HEK293T (cell line): ENCODE results near the gene TBC1D32.
"Not testable (repeated sequence)": the region's sequence is repeated elsewhere in the genome, so short reads cannot be mapped to it uniquely, and the experiment has no call there.

Experiments used
- CTCF ChIA-PET: fragments of 350-600 bp; formaldehyde crosslinking; extraction: SDS; loops from one replicate; lab custom pipeline; 2021; ENCODE audit warnings: antibody characterized with exemption, inconsistent platforms; lab: Yijun Ruan, JAX
- POLR2A ChIA-PET: fragments of 350-600 bp; formaldehyde crosslinking; extraction: SDS; loops from one replicate; lab custom pipeline; 2020; ENCODE audit warnings: antibody characterized with exemption, inconsistent platforms; lab: Yijun Ruan, JAX
- DNase-seq: peaks from one replicate; pipeline ENCODE4 v3.0.0; 2012; ENCODE audit warnings: mixed read lengths; ENCODE audit errors: extremely low spot score
- ARNT ChIP-seq: fragments of 450-650 bp; IDR thresholded peaks from 2 replicates; pipeline ENCODE4 v1.6.1; 2017; ENCODE audit warnings: mild to moderate bottlenecking
- BHLHE40 ChIP-seq: fragments of 450-650 bp; IDR thresholded peaks from 2 replicates; pipeline ENCODE4 v1.6.1; 2016; ENCODE audit warnings: mild to moderate bottlenecking, moderate library complexity, borderline replicate concordance
- CTBP1 ChIP-seq: fragments of 450-650 bp; IDR thresholded peaks from 2 replicates; pipeline ENCODE4 v1.6.1; 2016; ENCODE audit warnings: borderline replicate concordance
- ELF4 ChIP-seq: fragments of 450-650 bp; IDR thresholded peaks from 2 replicates; pipeline ENCODE4 v1.6.1; 2017; ENCODE audit warnings: antibody characterized with exemption
- FOXA1 ChIP-seq: fragments of 450-650 bp; IDR thresholded peaks from 2 replicates; pipeline ENCODE4 v1.6.1; 2016; ENCODE audit warnings: mild to moderate bottlenecking
- FOXK2 ChIP-seq: fragments of 450-650 bp; IDR thresholded peaks from 2 replicates; pipeline ENCODE4 v1.6.1; 2016; ENCODE audit warnings: mild to moderate bottlenecking
- FOXM1 ChIP-seq: fragments of 450-650 bp; IDR thresholded peaks from 2 replicates; pipeline ENCODE4 v1.6.1; 2017; ENCODE audit warnings: mild to moderate bottlenecking, borderline replicate concordance
- HDGF ChIP-seq: fragments of 450-650 bp; IDR thresholded peaks from 2 replicates; pipeline ENCODE4 v1.6.1; 2017; ENCODE audit warnings: antibody characterized with exemption, borderline replicate concordance
- L3MBTL2 ChIP-seq: fragments of 450-650 bp; conservative IDR thresholded peaks from 2 replicates; pipeline ENCODE4 v1.6.1; 2016; ENCODE audit warnings: mild to moderate bottlenecking
- LEF1 ChIP-seq: fragments of 450-650 bp; IDR thresholded peaks from 2 replicates; pipeline ENCODE4 v1.6.1; 2017; ENCODE audit warnings: mild to moderate bottlenecking, borderline replicate concordance
- NFRKB ChIP-seq: fragments of 450-650 bp; IDR thresholded peaks from 2 replicates; pipeline ENCODE4 v1.6.1; 2016; ENCODE audit warnings: mild to moderate bottlenecking, moderate library complexity
- PKNOX1 ChIP-seq: fragments of 450-650 bp; IDR thresholded peaks from 2 replicates; pipeline ENCODE4 v1.6.1; 2016
- SP1 ChIP-seq: fragments of 450-650 bp; IDR thresholded peaks from 2 replicates; pipeline ENCODE4 v1.6.1; 2017
- SUZ12 ChIP-seq: fragments of 450-650 bp; IDR thresholded peaks from 2 replicates; pipeline ENCODE4 v1.6.1; 2016; ENCODE audit warnings: mild to moderate bottlenecking
- TARDBP ChIP-seq: fragments of 450-650 bp; IDR thresholded peaks from 2 replicates; pipeline ENCODE4 v1.6.1; 2016
- ZNF384 ChIP-seq: fragments of 450-650 bp; IDR thresholded peaks from 2 replicates; pipeline ENCODE4 v1.6.1; 2016

The TBC1D32 gene

GRCh38 chr6:121210943-121211342, 123.3 kb downstream of the TBC1D32 start:
- TF ChIP-seq CTBP1 (no peak), FOXA1 (no peak), FOXK2 (no peak), SP1 (no peak), SUZ12 (no peak)
- no peak for DNase-seq
- POLR2A ChIA-PET = no interaction called here
- CTCF ChIA-PET = interaction anchor here (0.5 kb wide), 1 partner anchor 452 kb away, joined by 4 read pairs; no protein-coding TSS in a partner anchor

DNA sequence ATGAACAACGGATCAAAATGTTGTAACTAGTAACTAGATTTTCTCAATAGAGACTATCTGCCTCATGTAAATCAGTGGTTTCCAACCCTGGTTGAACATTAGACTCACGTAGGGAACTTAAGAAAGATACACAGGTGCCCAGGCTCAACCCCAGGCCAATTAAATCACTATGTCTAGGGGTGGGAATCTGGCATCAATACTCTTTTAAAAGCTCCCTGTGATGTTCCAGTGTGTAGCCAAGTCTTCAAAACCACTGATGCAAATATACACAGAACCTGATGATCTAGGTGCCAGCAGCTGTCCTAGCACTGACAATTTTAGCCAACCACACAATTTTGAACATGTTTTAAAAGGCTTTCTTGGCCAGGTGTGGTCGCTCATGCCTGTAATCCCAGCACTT, 128.7 kb downstream of the TBC1D32 start:
- DNase-seq = no peak
- ChIA-PET CTCF (no interaction called here), POLR2A (no interaction called here)
- TF ChIP-seq ZNF384 (no peak), CTBP1 (no peak), LEF1 (no peak), TARDBP (no peak), BHLHE40 (no peak)

- CTCF ChIA-PET = no interaction called here
- TF ChIP-seq FOXK2 (no peak), PKNOX1 (no peak), SP1 (no peak), ZNF384 (no peak), ARNT (no peak), LEF1 (no peak), NFRKB (no peak), FOXA1 (no peak), SUZ12 (no peak), TARDBP (no peak), HDGF (no peak), CTBP1 (no peak), FOXM1 (no peak), BHLHE40 (no peak), L3MBTL2 (no peak), ELF4 (no peak)
- DNase-seq = no peak
- POLR2A ChIA-PET = no interaction called here
Measured at GRCh38 chr6:121201105-121201504, 133.2 kb downstream of the TBC1D32 start.

DNA sequence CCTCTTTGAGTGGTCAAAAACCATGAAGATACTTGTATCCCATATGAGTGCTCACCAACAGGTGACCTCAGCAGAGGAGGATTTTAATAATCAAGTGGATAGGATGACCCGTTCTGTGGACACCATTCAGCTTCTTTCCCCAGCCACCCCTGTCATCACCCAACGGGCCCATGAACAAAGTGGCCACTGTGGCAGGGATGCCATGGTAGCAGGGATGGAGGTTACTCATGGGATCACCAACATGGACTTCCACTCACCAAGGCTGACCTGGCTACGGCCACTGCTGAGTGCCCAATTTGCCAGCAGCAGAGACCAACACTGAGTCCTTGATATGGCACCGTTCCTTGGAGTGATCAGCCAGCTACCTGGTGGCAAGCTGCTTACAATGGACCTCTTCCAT, 138.2 kb downstream of the TBC1D32 start:
- DNase-seq, CTCF ChIA-PET, POLR2A ChIA-PET: not testable (repeated sequence)

DNA sequence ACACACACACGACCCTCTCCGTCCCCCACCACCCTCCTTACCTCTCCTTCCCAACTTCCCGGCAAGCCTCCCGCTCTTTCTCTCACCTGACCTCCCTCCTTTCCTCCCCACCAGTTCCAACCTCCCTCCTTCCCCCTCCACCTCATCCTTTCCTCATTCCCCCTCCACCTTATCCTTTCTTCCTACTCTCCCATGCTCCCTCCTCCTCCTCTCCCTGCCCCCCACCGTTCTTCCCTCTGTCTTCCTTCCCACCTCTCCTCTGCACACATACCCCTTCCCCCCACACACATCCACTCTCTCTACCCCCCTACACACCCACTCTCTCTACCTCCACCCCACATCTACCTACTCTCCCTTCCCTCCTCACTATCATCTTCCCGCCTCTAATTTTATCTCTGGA, 144.2 kb downstream of the TBC1D32 start:
- TF ChIP-seq HDGF (no peak), L3MBTL2 (no peak), CTBP1 (no peak), TARDBP (no peak), LEF1 (no peak), PKNOX1 (no peak), FOXK2 (no peak), ELF4 (no peak), SUZ12 (no peak), FOXA1 (no peak)
- POLR2A ChIA-PET = no interaction called here
- DNase-seq = no peak
- CTCF ChIA-PET = no interaction called here

DNA sequence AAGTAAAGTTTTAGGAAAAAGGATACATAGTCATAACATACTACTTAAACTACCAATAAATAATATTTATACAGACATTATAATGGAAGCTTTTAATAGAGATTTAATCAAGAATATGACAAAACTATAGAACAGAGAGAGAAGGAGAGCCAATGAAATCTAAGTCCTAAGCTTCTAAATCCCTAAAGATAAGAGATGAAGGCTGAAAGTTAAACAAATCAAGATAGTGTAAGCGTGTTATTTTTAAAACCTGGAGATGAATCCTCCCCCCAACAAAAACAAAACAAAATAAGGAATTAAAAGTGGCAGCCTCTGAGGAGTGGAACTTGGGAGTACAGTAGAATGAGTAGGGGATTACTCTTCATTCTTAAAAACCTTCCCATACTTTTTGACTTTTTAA, 145.9 kb downstream of the TBC1D32 start:
- no peak for DNase-seq
- CTCF ChIA-PET = no interaction called here
- TF ChIP-seq CTBP1 (no peak), SP1 (no peak), HDGF (no peak), ELF4 (no peak), ZNF384 (no peak), TARDBP (no peak), FOXK2 (no peak), FOXA1 (no peak), NFRKB (no peak), LEF1 (no peak), L3MBTL2 (no peak), PKNOX1 (no peak), SUZ12 (no peak), FOXM1 (no peak), BHLHE40 (no peak), ARNT (no peak)
- POLR2A ChIA-PET = no interaction called here

DNA sequence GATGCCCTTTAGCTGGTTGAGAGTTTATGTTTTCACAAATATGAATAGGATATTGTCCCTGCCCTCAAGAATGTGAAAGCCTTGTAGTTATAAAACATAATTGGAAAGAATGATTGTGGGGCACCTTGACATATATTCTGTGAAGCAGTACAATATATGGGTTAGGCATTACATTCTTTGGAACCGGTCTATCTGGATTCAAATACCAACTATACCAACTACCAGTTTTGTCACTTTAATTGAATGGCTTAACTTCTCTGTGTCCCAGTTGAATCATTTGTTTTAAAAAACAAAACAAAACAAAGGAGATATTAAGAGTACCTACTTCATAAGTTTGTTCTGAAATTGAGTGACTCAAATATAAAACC, 146.5 kb downstream of the TBC1D32 start:
- POLR2A ChIA-PET = no interaction called here
- CTCF ChIA-PET = no interaction called here
- DNase-seq = no peak
- TF ChIP-seq SP1 (no peak), L3MBTL2 (no peak), FOXA1 (no peak), FOXK2 (no peak), ZNF384 (no peak), HDGF (no peak), BHLHE40 (no peak), LEF1 (no peak)
